Keratinocyte (primary cell): ENCODE results near the gene PALB2.

Experiments
- EZH2 ChIP-seq: IDR thresholded peaks from one replicate; pipeline ENCODE4 v1.6.1; 2012; ENCODE audit warnings: inconsistent platforms, mild to moderate bottlenecking, low read length, moderate library complexity
- TF ChIP-seq, protein P1 (sequence below), 3 experiments: IDR thresholded peaks in 1 of 3; conservative IDR thresholded peaks in 1 of 3; optimal IDR thresholded peaks in 1 of 3; 2 replicates in 2 of 3; 3 replicates in 1 of 3; pipeline versions ENCODE3 to v1.5.1; 2011; ENCODE audit warnings: low read length in 3 of 3, mild to moderate bottlenecking in 3 of 3, moderate library complexity in 2 of 3, control low read depth in 1 of 3, inconsistent platforms in 1 of 3; ENCODE audit not compliant: insufficient read depth in 2 of 3; ENCODE audit errors: extremely low read depth in 1 of 3

GRCh38 chr16:23615805-23616204 lies 25.3 kb downstream of the PALB2 start:
- TF ChIP-seq, protein P1, sequence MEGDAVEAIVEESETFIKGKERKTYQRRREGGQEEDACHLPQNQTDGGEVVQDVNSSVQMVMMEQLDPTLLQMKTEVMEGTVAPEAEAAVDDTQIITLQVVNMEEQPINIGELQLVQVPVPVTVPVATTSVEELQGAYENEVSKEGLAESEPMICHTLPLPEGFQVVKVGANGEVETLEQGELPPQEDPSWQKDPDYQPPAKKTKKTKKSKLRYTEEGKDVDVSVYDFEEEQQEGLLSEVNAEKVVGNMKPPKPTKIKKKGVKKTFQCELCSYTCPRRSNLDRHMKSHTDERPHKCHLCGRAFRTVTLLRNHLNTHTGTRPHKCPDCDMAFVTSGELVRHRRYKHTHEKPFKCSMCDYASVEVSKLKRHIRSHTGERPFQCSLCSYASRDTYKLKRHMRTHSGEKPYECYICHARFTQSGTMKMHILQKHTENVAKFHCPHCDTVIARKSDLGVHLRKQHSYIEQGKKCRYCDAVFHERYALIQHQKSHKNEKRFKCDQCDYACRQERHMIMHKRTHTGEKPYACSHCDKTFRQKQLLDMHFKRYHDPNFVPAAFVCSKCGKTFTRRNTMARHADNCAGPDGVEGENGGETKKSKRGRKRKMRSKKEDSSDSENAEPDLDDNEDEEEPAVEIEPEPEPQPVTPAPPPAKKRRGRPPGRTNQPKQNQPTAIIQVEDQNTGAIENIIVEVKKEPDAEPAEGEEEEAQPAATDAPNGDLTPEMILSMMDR (optimal IDR thresholded peaks at IDR 0.05 in 1 of 3, IDR thresholded peaks at IDR 0.05 in 1 of 3, conservative IDR thresholded peaks at IDR 0.05 in 1 of 3; ENCODE audit: extremely low read depth in 1 of 3, insufficient read depth in 2 of 3, low read length in 3 of 3) = no peak
- TF ChIP-seq EZH2 = no peak
